HAP-1 (cell line): ENCODE data around the gene DLG2.
"Not testable (repeated sequence)": the region's sequence is repeated elsewhere in the genome, so short reads cannot be mapped to it uniquely, and the experiment has no call there.

Source experiments
- DNase-seq, 2 experiments: peaks; one replicate each; pipeline ENCODE4 v3.0.0-alpha.2; 2016 to 2020; ENCODE audit warnings: low spot score in 2 of 2
- H3K27me3 ChIP-seq: fragments of 250-450 bp; sonication (Bioruptor Pico); 2 replicates; pipeline ENCODE4 v1.5.1; 2020; ENCODE audit warnings: low read depth, mild to moderate bottlenecking, moderate library complexity
- H3K36me3 ChIP-seq: fragments of 250-450 bp; sonication (Bioruptor Pico); replicated peaks from 2 replicates; pipeline ENCODE4 v1.5.1; 2020; ENCODE audit warnings: mild to moderate bottlenecking
- H3K4me1 ChIP-seq: fragments of 250-450 bp; sonication (Bioruptor Pico); 2 replicates; pipeline ENCODE4 v1.5.1; 2020; ENCODE audit warnings: mild to moderate bottlenecking
- H3K4me3 ChIP-seq: fragments of 250-450 bp; sonication (Bioruptor Pico); 2 replicates; pipeline ENCODE4 v1.5.1; 2020; ENCODE audit warnings: mild to moderate bottlenecking, moderate library complexity
- H3K9me3 ChIP-seq: fragments of 250-450 bp; sonication (Bioruptor Pico); 2 replicates; pipeline ENCODE4 v1.5.1; 2020; ENCODE audit warnings: mild to moderate bottlenecking, moderate library complexity
- in situ Hi-C: fragments of 300-500 bp; cut with MboI; formaldehyde crosslinking; loops from 3 replicates; pipeline ENCODE4 v1.14.3; 2020; ENCODE audit warnings: low sequenced_read_pairs, inconsistent platforms, mixed read lengths

The DLG2 gene

GRCh38 chr11:85042361-85042760 lies 584.8 kb downstream of the DLG2 start:
- H3K4me3 ChIP-seq: no peak overlapping the region
- no peaks in the 10 kb centered on the region for H3K36me3 ChIP-seq
- peak in 1 of 2 experiments; percentile 90 for DNase-seq
- no peaks in the 10 kb centered on the region for H3K9me3 ChIP-seq
- no peaks in the 10 kb centered on the region for H3K27me3 ChIP-seq
- in situ Hi-C loops: no loop called here
- peaks cover 82% of the 10 kb centered on the region for H3K4me1 ChIP-seq

- Histone ChIP-seq H3K36me3 (no peaks in the 10 kb centered on the region), H3K4me1 (peaks cover 86% of the 10 kb centered on the region), H3K27me3 (no peaks in the 10 kb centered on the region), H3K4me3 (no peak overlapping the region), H3K9me3 (no peaks in the 10 kb centered on the region)
- in situ Hi-C loops: no loop called here
- no peak for DNase-seq
Observed at GRCh38 chr11:85040166-85040565, 587.0 kb downstream of the DLG2 start.

GRCh38 chr11:85029964-85030363 lies 597.2 kb downstream of the DLG2 start:
- Histone ChIP-seq H3K36me3 (no peaks in the 10 kb centered on the region), H3K27me3 (no peaks in the 10 kb centered on the region), H3K4me1 (peaks cover 10% of the 10 kb centered on the region), H3K4me3 (no peak overlapping the region), H3K9me3 (no peaks in the 10 kb centered on the region)
- DNase-seq: no peak
- in situ Hi-C loops: no loop called here

GRCh38 chr11:85028329-85029101 lies 598.6 kb downstream of the DLG2 start:
- no peak for DNase-seq
- in situ Hi-C loops: no loop called here
- Histone ChIP-seq H3K9me3 (no peaks in the 10 kb centered on the region), H3K27me3 (no peaks in the 10 kb centered on the region), H3K36me3 (no peaks in the 10 kb centered on the region), H3K4me1 (0 out of 2 replicates have a peak, but pooled peaks cover 2% of the 10 kb centered on the region), H3K4me3 (no peak overlapping the region)

GRCh38 chr11:85027346-85027745 lies 599.8 kb downstream of the DLG2 start:
- DNase-seq: no peak
- Histone ChIP-seq H3K4me1 (0 out of 2 replicates have a peak, but pooled peaks cover 2% of the 10 kb centered on the region), H3K9me3 (no peaks in the 10 kb centered on the region), H3K4me3 (no peak overlapping the region), H3K27me3 (no peaks in the 10 kb centered on the region), H3K36me3 (no peaks in the 10 kb centered on the region)
- in situ Hi-C loops: no loop called here

- in situ Hi-C loops: no loop called here
- Histone ChIP-seq H3K27me3 (no peaks in the 10 kb centered on the region), H3K36me3 (no peaks in the 10 kb centered on the region), H3K4me3 (no peak overlapping the region), H3K9me3 (no peaks in the 10 kb centered on the region), H3K4me1 (no peaks in the 10 kb centered on the region)
- DNase-seq: no peak
Observed at GRCh38 chr11:85021058-85021457, 606.1 kb downstream of the DLG2 start.

- DNase-seq: no peak
- no peaks in the 10 kb centered on the region for H3K27me3 ChIP-seq
Observed at GRCh38 chr11:84993386-84993785, 633.8 kb downstream of the DLG2 start.

GRCh38 chr11:84990141-84990540 lies 637.0 kb downstream of the DLG2 start:
- H3K4me1 ChIP-seq: peaks cover 13% of the 10 kb centered on the region
- H3K9me3 ChIP-seq: peaks cover 22% of the 10 kb centered on the region
- DNase-seq: peak; percentile 63 to 94
- H3K4me3 ChIP-seq: no peak overlapping the region
- H3K27me3 ChIP-seq: no peaks in the 10 kb centered on the region
- H3K36me3 ChIP-seq: peaks cover 7% of the 10 kb centered on the region; the same call in 1 of the 2 replicates
- in situ Hi-C loops: no loop called here

More at GRCh38 chr11:84993386-84993785, 633.8 kb downstream of the DLG2 start:
- Histone ChIP-seq H3K4me1 (peaks cover 13% of the 10 kb centered on the region), H3K36me3 (peaks cover 2% of the 10 kb centered on the region; the same call in 1 of the 2 replicates), H3K9me3 (peaks cover 14% of the 10 kb centered on the region), H3K4me3 (no peak overlapping the region)
- in situ Hi-C loops: no loop called here

- Histone ChIP-seq H3K4me1 (peaks cover 30% of the 10 kb centered on the region), H3K9me3 (peaks cover 26% of the 10 kb centered on the region)
- H3K27me3 ChIP-seq, H3K4me3 ChIP-seq, H3K36me3 ChIP-seq, in situ Hi-C loops, DNase-seq: not testable (repeated sequence)
Observed at GRCh38 chr11:84987686-84988187, 639.4 kb downstream of the DLG2 start.

GRCh38 chr11:84981301-84981700 lies 645.8 kb downstream of the DLG2 start:
- Histone ChIP-seq H3K4me1 (peaks cover 21% of the 10 kb centered on the region), H3K9me3 (peaks cover 12% of the 10 kb centered on the region; the same call in 1 of the 2 replicates), H3K4me3 (no peak overlapping the region), H3K36me3 (peaks cover 2% of the 10 kb centered on the region; the same call in 1 of the 2 replicates), H3K27me3 (no peaks in the 10 kb centered on the region)
- in situ Hi-C loops: no loop called here
- DNase-seq: no peak

- Histone ChIP-seq H3K4me3 (no peak overlapping the region), H3K4me1 (peaks cover 20% of the 10 kb centered on the region), H3K36me3 (no peaks in the 10 kb centered on the region), H3K9me3 (no peaks in the 10 kb centered on the region), H3K27me3 (no peaks in the 10 kb centered on the region)
- in situ Hi-C loops: no loop called here
- no peak for DNase-seq
Observed at GRCh38 chr11:84969103-84969502, 658.0 kb downstream of the DLG2 start.

GRCh38 chr11:84965484-84965883 lies 661.7 kb downstream of the DLG2 start:
- Histone ChIP-seq H3K36me3 (no peaks in the 10 kb centered on the region), H3K4me3 (no peak overlapping the region), H3K27me3 (no peaks in the 10 kb centered on the region), H3K4me1 (peaks cover 6% of the 10 kb centered on the region), H3K9me3 (no peaks in the 10 kb centered on the region)
- no peak for DNase-seq
- in situ Hi-C loops: no loop called here

GRCh38 chr11:84963240-84963639 lies 663.9 kb downstream of the DLG2 start:
- DNase-seq: no peak
- in situ Hi-C loops: no loop called here
- H3K9me3 ChIP-seq: no peaks in the 10 kb centered on the region
- peaks cover 6% of the 10 kb centered on the region for H3K4me1 ChIP-seq
- no peaks in the 10 kb centered on the region for H3K36me3 ChIP-seq
- no peaks in the 10 kb centered on the region for H3K27me3 ChIP-seq
- no peak overlapping the region for H3K4me3 ChIP-seq

GRCh38 chr11:84962018-84962417 lies 665.1 kb downstream of the DLG2 start:
- peaks cover 6% of the 10 kb centered on the region for H3K4me1 ChIP-seq
- H3K36me3 ChIP-seq: no peaks in the 10 kb centered on the region
- in situ Hi-C loops: no loop called here
- DNase-seq: no peak
- no peaks in the 10 kb centered on the region for H3K27me3 ChIP-seq
- H3K9me3 ChIP-seq: no peaks in the 10 kb centered on the region
- no peak overlapping the region for H3K4me3 ChIP-seq
